ENCODE results near the gene C19orf85. TPM values are rescaled to one million over a fixed set of nuclear protein-coding genes. Genes with fewer than 3 reads are reported as not detected.

Gene C19orf85
- total and polyA plus RNA-seq, 10 of the 15 experiments (the other 5 are each of a cell fraction or from before 2014, with no cell fraction given), result not detected

- SMC1A ChIA-PET (ENCODE audit: uncharacterized antibody, unreplicated experiment), result no interaction called here
- Histone ChIP-seq H3K4me1 (ENCODE audit: control insufficient read depth, insufficient read depth, low read length) (no peaks in the 10 kb centered on the region), H3K27me3 (replicated peaks in 1 of 2; ENCODE audit: control insufficient read depth in 2 of 2, insufficient read depth in 2 of 2, low read length in 1 of 2) (no peaks in the 10 kb centered on the region), H4K20me1 (ENCODE audit: control insufficient read depth, insufficient read depth) (no peaks in the 10 kb centered on the region; the same call in 1 of the 2 replicates), H3K9me3 (replicated peaks; ENCODE audit: control insufficient read depth, insufficient read depth, low read length) (no peaks in the 10 kb centered on the region), H3K36me3 (ENCODE audit: control insufficient read depth in 2 of 2, insufficient read depth in 2 of 2, low read length in 1 of 2) (no peaks in the 10 kb centered on the region; a peak in 1 of 4 replicates), H3K79me2 (ENCODE audit: control insufficient read depth, insufficient read depth, low read length) (peaks cover 9% of the 10 kb centered on the region), H3K27ac (ENCODE audit: control insufficient read depth, insufficient read depth) (no peak overlapping the region), H2AFZ (ENCODE audit: control insufficient read depth, low read depth, low read length) (no peak overlapping the region), H3K4me3 (no peak overlapping the region), H3K9ac (ENCODE audit: control insufficient read depth, insufficient read depth, low read length) (no peak overlapping the region), H3K4me2 (ENCODE audit: control insufficient read depth, insufficient read depth) (no peak overlapping the region)
- POLR2A ChIA-PET, result no interaction called here
- FAIRE-seq, result no peak
- RAD21 ChIA-PET (ENCODE audit: unreplicated experiment), result no interaction called here
- 45% methylated on average over 11 of the region's 15 CpGs for WGBS (ENCODE audit: insufficient coverage, insufficient replicate concordance, low lambda C conversion rate, missing lambda C conversion rate)
- no peak for ATAC-seq
- intact Hi-C loops (cut with micrococcal nuclease; ENCODE audit: unreplicated experiment) (no loop called here), in situ Hi-C loops (cut with MboI) (no loop called here)
- DNase-seq (ENCODE audit: low read depth, low spot score), result no peak
- CTCF ChIA-PET, result interaction anchor here (2.5 kb wide), 1 partner anchor 41 kb away, joined by 33 read pairs; no protein-coding TSS in a partner anchor
- BruUV-seq (replicated peaks), result no TSS peak
- TF ChIP-seq KAT2A (conservative IDR thresholded peaks at IDR 0.05; ENCODE audit: control insufficient read depth, low read depth, low read length), result no peak
- no peak for TF ChIP-seq IKZF1 (conservative IDR thresholded peaks at IDR 0.05)
- TF ChIP-seq RFX5 (IDR thresholded peaks at IDR 0.05; ENCODE audit: low read depth, low read length), result no peak
- TF ChIP-seq MTA2 (IDR thresholded peaks at IDR 0.05; ENCODE audit: low read depth), result no peak
These were observed 944 bp downstream of the C19orf85 start for GRCh38 chr19:55463583-55464031.

GRCh38 chr19:55462722-55463121 is 1.8 kb downstream of the C19orf85 start:
- H3K9ac ChIP-seq (ENCODE audit: control insufficient read depth, insufficient read depth, low read length), result no peak overlapping the region
- no peak overlapping the region for H3K27ac ChIP-seq (ENCODE audit: control insufficient read depth, insufficient read depth)
- ChIA-PET CTCF (interaction anchor here (0.6 to 2.5 kb wide), 3 partner anchors 12 to 1085 kb away, joined by 3 to 33 read pairs (median 3); no protein-coding TSS in a partner anchor), SMC1A (ENCODE audit: uncharacterized antibody, unreplicated experiment) (no interaction called here), RAD21 (ENCODE audit: unreplicated experiment) (no interaction called here), POLR2A (no interaction called here)
- in situ Hi-C loops (cut with MboI), result no loop called here
- WGBS (ENCODE audit: insufficient coverage, insufficient replicate concordance, low lambda C conversion rate, missing lambda C conversion rate), result 85% methylated on average over 11 of the region's 11 CpGs
- no TSS peak for BruUV-seq (replicated peaks)
- intact Hi-C loops (cut with micrococcal nuclease; ENCODE audit: unreplicated experiment), result no loop called here
- H3K4me1 ChIP-seq (ENCODE audit: control insufficient read depth, insufficient read depth, low read length), result no peaks in the 10 kb centered on the region
- no peaks in the 10 kb centered on the region; a peak in 1 of 4 replicates for H3K36me3 ChIP-seq (ENCODE audit: control insufficient read depth in 2 of 2, insufficient read depth in 2 of 2, low read length in 1 of 2)
- no peaks in the 10 kb centered on the region for H3K9me3 ChIP-seq (replicated peaks; ENCODE audit: control insufficient read depth, insufficient read depth, low read length)
- H3K4me3 ChIP-seq, result no peak overlapping the region
- no peaks in the 10 kb centered on the region for H3K27me3 ChIP-seq (replicated peaks in 1 of 2; ENCODE audit: control insufficient read depth in 2 of 2, insufficient read depth in 2 of 2, low read length in 1 of 2)
- H4K20me1 ChIP-seq (ENCODE audit: control insufficient read depth, insufficient read depth), result no peaks in the 10 kb centered on the region; the same call in 1 of the 2 replicates
- no peak overlapping the region for H3K4me2 ChIP-seq (ENCODE audit: control insufficient read depth, insufficient read depth)
- ATAC-seq (no peak), FAIRE-seq (no peak), DNase-seq (ENCODE audit: low read depth, low spot score) (no peak)
- H3K79me2 ChIP-seq (ENCODE audit: control insufficient read depth, insufficient read depth, low read length), result peaks cover 9% of the 10 kb centered on the region
- no peak overlapping the region for H2AFZ ChIP-seq (ENCODE audit: control insufficient read depth, low read depth, low read length)
- TF ChIP-seq YBX1 (IDR thresholded peaks at IDR 0.05), result no peak
- TF ChIP-seq, protein P1, sequence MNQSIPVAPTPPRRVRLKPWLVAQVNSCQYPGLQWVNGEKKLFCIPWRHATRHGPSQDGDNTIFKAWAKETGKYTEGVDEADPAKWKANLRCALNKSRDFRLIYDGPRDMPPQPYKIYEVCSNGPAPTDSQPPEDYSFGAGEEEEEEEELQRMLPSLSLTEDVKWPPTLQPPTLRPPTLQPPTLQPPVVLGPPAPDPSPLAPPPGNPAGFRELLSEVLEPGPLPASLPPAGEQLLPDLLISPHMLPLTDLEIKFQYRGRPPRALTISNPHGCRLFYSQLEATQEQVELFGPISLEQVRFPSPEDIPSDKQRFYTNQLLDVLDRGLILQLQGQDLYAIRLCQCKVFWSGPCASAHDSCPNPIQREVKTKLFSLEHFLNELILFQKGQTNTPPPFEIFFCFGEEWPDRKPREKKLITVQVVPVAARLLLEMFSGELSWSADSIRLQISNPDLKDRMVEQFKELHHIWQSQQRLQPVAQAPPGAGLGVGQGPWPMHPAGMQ (IDR thresholded peaks at IDR 0.05; ENCODE audit: borderline replicate concordance), result no peak
- TF ChIP-seq, protein P2, sequence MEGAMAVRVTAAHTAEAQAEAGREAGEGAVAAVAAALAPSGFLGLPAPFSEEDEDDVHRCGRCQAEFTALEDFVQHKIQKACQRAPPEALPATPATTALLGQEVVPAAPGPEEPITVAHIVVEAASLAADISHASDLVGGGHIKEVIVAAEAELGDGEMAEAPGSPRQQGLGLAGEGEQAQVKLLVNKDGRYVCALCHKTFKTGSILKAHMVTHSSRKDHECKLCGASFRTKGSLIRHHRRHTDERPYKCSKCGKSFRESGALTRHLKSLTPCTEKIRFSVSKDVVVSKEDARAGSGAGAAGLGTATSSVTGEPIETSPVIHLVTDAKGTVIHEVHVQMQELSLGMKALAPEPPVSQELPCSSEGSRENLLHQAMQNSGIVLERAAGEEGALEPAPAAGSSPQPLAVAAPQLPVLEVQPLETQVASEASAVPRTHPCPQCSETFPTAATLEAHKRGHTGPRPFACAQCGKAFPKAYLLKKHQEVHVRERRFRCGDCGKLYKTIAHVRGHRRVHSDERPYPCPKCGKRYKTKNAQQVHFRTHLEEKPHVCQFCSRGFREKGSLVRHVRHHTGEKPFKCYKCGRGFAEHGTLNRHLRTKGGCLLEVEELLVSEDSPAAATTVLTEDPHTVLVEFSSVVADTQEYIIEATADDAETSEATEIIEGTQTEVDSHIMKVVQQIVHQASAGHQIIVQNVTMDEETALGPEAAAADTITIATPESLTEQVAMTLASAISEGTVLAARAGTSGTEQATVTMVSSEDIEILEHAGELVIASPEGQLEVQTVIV (IDR thresholded peaks at IDR 0.05; ENCODE audit: borderline replicate concordance, partially characterized antibody), result no peak
- no peak for TF ChIP-seq RBBP5 (conservative IDR thresholded peaks at IDR 0.05)
- TF ChIP-seq KAT2A (conservative IDR thresholded peaks at IDR 0.05; ENCODE audit: control insufficient read depth, low read depth, low read length), result no peak
- TF ChIP-seq MXI1 (IDR thresholded peaks at IDR 0.05; ENCODE audit: low read depth, low read length), result no peak
- no peak for TF ChIP-seq NR2F1 (conservative IDR thresholded peaks at IDR 0.05)
- TF ChIP-seq SREBF2 (IDR thresholded peaks at IDR 0.05; ENCODE audit: low read length), result no peak
- no peak for TF ChIP-seq ZNF207 (IDR thresholded peaks at IDR 0.05; ENCODE audit: borderline replicate concordance)
- no peak for TF ChIP-seq CHD4 (IDR thresholded peaks at IDR 0.05)
- TF ChIP-seq NR2C2 (IDR thresholded peaks at IDR 0.05; ENCODE audit: borderline replicate concordance, control insufficient read depth, insufficient read length, low read depth), result no peak
- no peak for TF ChIP-seq PAX8 (IDR thresholded peaks at IDR 0.05)

Measured in GM12878 (cell line).